IMR-90 (cell line): ENCODE data around the gene S1PR1. TPM values are rescaled to one million over a fixed set of nuclear protein-coding genes. Genes with fewer than 3 reads are reported as not detected.

Experiments used
- ATAC-seq: fragments of 200-7000 bp; cut with Tn5 transposase; 2 replicates; pipeline ENCODE4 v1.9.1; 2020; ENCODE audit warnings: low read depth, mild to moderate bottlenecking, moderate library complexity
- BruUV-seq: library from RNA; stranded (reverse); fragments of 400-500 nt; replicated peaks from 2 replicates; lab custom pipeline; 2021; lab: Mats Ljungman, UMichigan
- CTCF ChIA-PET: fragments of 300-600 bp; formaldehyde crosslinking; extraction: SDS; loops from one replicate; lab custom pipeline; 2021; ENCODE audit warnings: antibody characterized with exemption; lab: Yijun Ruan, JAX
- POLR2A ChIA-PET: fragments of 300-600 bp; sonication (Branson Sonifier 250); formaldehyde crosslinking; loops from one replicate; lab custom pipeline; 2022; ENCODE audit warnings: antibody characterized with exemption; ENCODE audit not compliant: unreplicated experiment; lab: Charles Lee
- DNase-seq: peaks from one replicate; pipeline ENCODE4 v3.0.0; 2013
- H2AFZ ChIP-seq: replicated peaks from 2 replicates; pipeline ENCODE3; 2013; ENCODE audit warnings: low read length, mild to moderate bottlenecking; ENCODE audit not compliant: poor library complexity
- H2AK5ac ChIP-seq: 2 replicates; pipeline ENCODE4 v1.6.1; 2013; ENCODE audit warnings: low read depth, low read length, inconsistent platforms
- H2AK9ac ChIP-seq: replicated peaks from 2 replicates; pipeline ENCODE3; 2013; ENCODE audit warnings: mild to moderate bottlenecking, low read depth, low read length, moderate library complexity; ENCODE audit not compliant: poor library complexity
- H2BK120ac ChIP-seq: 2 replicates; pipeline ENCODE4 v1.6.1; 2013; ENCODE audit warnings: low read depth, low read length, inconsistent platforms
- H2BK15ac ChIP-seq: 3 replicates; pipeline ENCODE4 v1.6.1; 2013; ENCODE audit warnings: low read depth, low read length, inconsistent platforms
- H2BK20ac ChIP-seq: 2 replicates; pipeline ENCODE4 v1.6.1; 2013; ENCODE audit warnings: low read depth, mild to moderate bottlenecking, inconsistent platforms, low read length, moderate library complexity
- H2BK5ac ChIP-seq: 2 replicates; pipeline ENCODE4 v1.6.1; 2013; ENCODE audit warnings: mild to moderate bottlenecking, low read depth, low read length, inconsistent platforms; ENCODE audit not compliant: poor library complexity, severe bottlenecking
- H3K14ac ChIP-seq: replicated peaks from 2 replicates; pipeline ENCODE4 v1.6.1; 2013; ENCODE audit warnings: low read depth, low read length, inconsistent platforms
- H3K18ac ChIP-seq: 2 replicates; pipeline ENCODE4 v1.6.1; 2013; ENCODE audit warnings: low read depth, low read length, control low read depth
- H3K23ac ChIP-seq: 2 replicates; pipeline ENCODE4 v1.6.1; 2013; ENCODE audit warnings: low read depth, low read length, inconsistent platforms
- H3K27ac ChIP-seq: 2 replicates; pipeline ENCODE4 v1.5.1; 2013; ENCODE audit warnings: mild to moderate bottlenecking, control low read depth, low read length; ENCODE audit not compliant: insufficient read depth
- H3K27me3 ChIP-seq: 2 replicates; pipeline ENCODE4 v1.6.1; 2013; ENCODE audit warnings: low read length; ENCODE audit not compliant: control insufficient read depth, insufficient read depth
- H3K36me3 ChIP-seq: 2 replicates; pipeline ENCODE4 v1.6.1; 2013; ENCODE audit warnings: low read length, mixed read lengths; ENCODE audit not compliant: control insufficient read depth, insufficient read depth
- H3K4ac ChIP-seq: 2 replicates; pipeline ENCODE4 v1.6.1; 2013; ENCODE audit warnings: low read depth, low read length, inconsistent platforms
- H3K4me1 ChIP-seq: 2 replicates; pipeline ENCODE4 v1.6.1; 2013; ENCODE audit warnings: low read length, mixed read lengths; ENCODE audit not compliant: control insufficient read depth, insufficient read depth
- H3K4me2 ChIP-seq: 2 replicates; pipeline ENCODE4 v1.6.1; 2013; ENCODE audit warnings: low read depth, mild to moderate bottlenecking, control low read depth, low read length, moderate library complexity
- H3K4me3 ChIP-seq: 2 replicates; pipeline ENCODE4 v1.5.1; 2013; ENCODE audit warnings: low read depth, mild to moderate bottlenecking, control low read depth, low read length, moderate library complexity; ENCODE audit not compliant: insufficient read depth
- H3K56ac ChIP-seq: 2 replicates; pipeline ENCODE4 v1.6.1; 2013; ENCODE audit warnings: low read length, inconsistent platforms; ENCODE audit not compliant: insufficient read depth; ENCODE audit errors: extremely low read depth
- H3K79me1 ChIP-seq, 2 experiments: 2 replicates each; pipeline ENCODE4 v1.6.1; 2013; ENCODE audit warnings: low read length in 2 of 2, inconsistent platforms in 1 of 2, low read depth in 1 of 2
- H3K9ac ChIP-seq: 2 replicates; pipeline ENCODE4 v1.6.1; 2013; ENCODE audit warnings: low read depth, low read length, control low read depth
- H3K9me1 ChIP-seq: 2 replicates; pipeline ENCODE4 v1.6.1; 2013; ENCODE audit warnings: low read length, inconsistent platforms; ENCODE audit not compliant: insufficient read depth
- H3K9me3 ChIP-seq: 2 replicates; pipeline ENCODE4 v1.6.1; 2013; ENCODE audit warnings: low read length; ENCODE audit not compliant: control insufficient read depth, insufficient read depth
- H4K20me1 ChIP-seq: 2 replicates; pipeline ENCODE4 v1.6.1; 2013; ENCODE audit warnings: low read length, inconsistent platforms; ENCODE audit not compliant: insufficient read depth
- H4K5ac ChIP-seq: 2 replicates; pipeline ENCODE4 v1.6.1; 2013; ENCODE audit warnings: mild to moderate bottlenecking, low read depth, low read length, control low read depth
- H4K8ac ChIP-seq, 2 experiments: 2 replicates each; pipeline ENCODE4 v1.6.1; 2013; ENCODE audit warnings: low read depth in 2 of 2, low read length in 2 of 2, control low read depth in 1 of 2, inconsistent platforms in 1 of 2
- H4K91ac ChIP-seq: 2 replicates; pipeline ENCODE4 v1.6.1; 2013; ENCODE audit warnings: low read depth, low read length, inconsistent platforms; ENCODE audit not compliant: insufficient read depth
- CHD1 ChIP-seq: IDR thresholded peaks from 2 replicates; pipeline ENCODE4 v1.6.1; 2012; ENCODE audit warnings: low read depth, low read length, improper control_type of control experiment
- ELK1 ChIP-seq: fragments of 150-350 bp; IDR thresholded peaks from 2 replicates; pipeline ENCODE4 v1.6.1; 2016; ENCODE audit warnings: low read depth, mild to moderate bottlenecking, low read length, moderate library complexity, borderline replicate concordance
- SMC3 ChIP-seq: fragments of 150-350 bp; IDR thresholded peaks from 2 replicates; pipeline ENCODE4 v1.6.1; 2016; ENCODE audit warnings: low read depth, mild to moderate bottlenecking, antibody characterized with exemption, low read length, moderate library complexity
- WGBS, 2 experiments: methylation state at CpG; one replicate each; pipeline versions ENCODE4 v1.1.5 to v1.1.7; 2013; ENCODE audit warnings: missing lambda C conversion rate in 2 of 2; ENCODE audit not compliant: insufficient read length in 1 of 2; ENCODE audit errors: extremely low coverage in 2 of 2; 5-methylcytosine and 5-hydroxymethylcytosine counted together
- dilution Hi-C: fragments of 300-500 bp; cut with HindIII; formaldehyde crosslinking; loops from one replicate; pipeline ENCODE4 v1.14.3; 2018; ENCODE audit warnings: low sequenced_read_pairs; ENCODE audit not compliant: unreplicated experiment
- in situ Hi-C: fragments of 300-500 bp; cut with MboI; formaldehyde crosslinking; loops from 3 replicates; pipeline ENCODE4 v1.14.3; 2019; ENCODE audit warnings: low sequenced_read_pairs, inconsistent platforms, mixed read lengths
- intact Hi-C: fragments of 100-400 bp; cut with micrococcal nuclease; formaldehyde crosslinking; loops from 2 replicates; pipeline ENCODE4 v1.10.0; 2022
- polyA plus RNA-seq, 3 experiments: library from polyadenylated mRNA; depleted of rRNA; stranded (reverse); fragments of >200 nt; gene quantifications; 2 replicates each; pipeline ENCODE4 v1.2.3, GENCODE V29; 2012; ENCODE audit warnings: low replicate concordance in 1 of 3
- total RNA-seq: library from RNA; depleted of rRNA; stranded (reverse); fragments of >200 nt; gene quantifications from 2 replicates; pipeline ENCODE4 v1.2.3, GENCODE V29; 2012
- TF ChIP-seq, protein P1 (sequence below): conservative IDR thresholded peaks from 2 replicates; pipeline ENCODE4 v1.5.1; 2012; ENCODE audit warnings: mild to moderate bottlenecking, low read depth, low read length, improper control_type of control experiment

Gene S1PR1
- total and polyA plus RNA-seq, 2 of the 4 experiments (the other 2 are of a cell fraction), result 12.9 to 15.6 TPM

DNA sequence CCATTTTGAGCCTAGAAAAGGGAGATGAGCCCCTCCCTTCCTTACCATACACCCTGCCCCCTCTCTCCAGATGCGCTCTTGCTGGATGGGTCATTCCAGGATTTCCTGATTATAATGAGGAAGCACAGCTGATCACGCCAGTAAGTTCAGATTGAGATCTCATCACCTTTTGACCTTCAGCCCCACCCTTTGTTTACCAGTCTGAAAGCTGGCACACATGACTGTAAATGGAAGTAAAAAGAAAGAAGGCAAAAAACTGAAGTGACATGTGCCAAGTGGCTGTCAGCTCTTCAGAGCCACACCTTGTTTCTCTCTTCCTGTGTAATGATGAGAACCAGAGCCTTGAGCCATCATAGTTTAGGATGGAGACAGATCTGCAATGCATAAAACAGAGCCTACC is 27.9 kb downstream of the S1PR1 start:
- Histone ChIP-seq H4K5ac (no peak overlapping the region), H3K14ac (no peak overlapping the region), H2BK20ac (no peak overlapping the region), H2BK120ac (no peak overlapping the region), H3K18ac (no peak overlapping the region), H2AK5ac (no peak overlapping the region), H3K9me3 (no peaks in the 10 kb centered on the region), H3K4ac (no peak overlapping the region), H4K20me1 (no peaks in the 10 kb centered on the region), H3K4me3 (no peak overlapping the region), H3K4me1 (peaks cover 2% of the 10 kb centered on the region), H4K8ac (no peak overlapping the region), H3K9me1 (no peaks in the 10 kb centered on the region), H3K9ac (no peak overlapping the region), H3K23ac (no peak overlapping the region), H2AFZ (no peak overlapping the region), H4K91ac (no peak overlapping the region), H2AK9ac (no peak overlapping the region), H3K27ac (no peak overlapping the region), H2BK15ac (no peak overlapping the region), H3K4me2 (no peak overlapping the region), H2BK5ac (no peak overlapping the region), H3K36me3 (no peaks in the 10 kb centered on the region), H3K56ac (no peak overlapping the region), H3K27me3 (no peaks in the 10 kb centered on the region; the same call in 1 of the 2 replicates), H3K79me1 (no peaks in the 10 kb centered on the region)
- in situ Hi-C loops, result no loop called here
- TF ChIP-seq SMC3 (no peak), ELK1 (no peak), CHD1 (no peak)
- TF ChIP-seq, protein P1, sequence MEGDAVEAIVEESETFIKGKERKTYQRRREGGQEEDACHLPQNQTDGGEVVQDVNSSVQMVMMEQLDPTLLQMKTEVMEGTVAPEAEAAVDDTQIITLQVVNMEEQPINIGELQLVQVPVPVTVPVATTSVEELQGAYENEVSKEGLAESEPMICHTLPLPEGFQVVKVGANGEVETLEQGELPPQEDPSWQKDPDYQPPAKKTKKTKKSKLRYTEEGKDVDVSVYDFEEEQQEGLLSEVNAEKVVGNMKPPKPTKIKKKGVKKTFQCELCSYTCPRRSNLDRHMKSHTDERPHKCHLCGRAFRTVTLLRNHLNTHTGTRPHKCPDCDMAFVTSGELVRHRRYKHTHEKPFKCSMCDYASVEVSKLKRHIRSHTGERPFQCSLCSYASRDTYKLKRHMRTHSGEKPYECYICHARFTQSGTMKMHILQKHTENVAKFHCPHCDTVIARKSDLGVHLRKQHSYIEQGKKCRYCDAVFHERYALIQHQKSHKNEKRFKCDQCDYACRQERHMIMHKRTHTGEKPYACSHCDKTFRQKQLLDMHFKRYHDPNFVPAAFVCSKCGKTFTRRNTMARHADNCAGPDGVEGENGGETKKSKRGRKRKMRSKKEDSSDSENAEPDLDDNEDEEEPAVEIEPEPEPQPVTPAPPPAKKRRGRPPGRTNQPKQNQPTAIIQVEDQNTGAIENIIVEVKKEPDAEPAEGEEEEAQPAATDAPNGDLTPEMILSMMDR, result no peak
- no CpG with 5 or more reads among the region's 2 CpGs for WGBS, 2 experiments
- ATAC-seq, result no peak
- BruUV-seq, result no TSS peak
- dilution Hi-C loops, result no loop called here
- ChIA-PET POLR2A (no interaction called here), CTCF (no interaction called here)
- DNase-seq, result no peak
- intact Hi-C loops, result no loop called here
